B cell (primary cell): ENCODE data around the gene SOCS4. TPM values are rescaled to one million over a fixed set of nuclear protein-coding genes. Genes with fewer than 3 reads are reported as not detected.
"Not testable (repeated sequence)": the region's sequence is repeated elsewhere in the genome, so short reads cannot be mapped to it uniquely, and the experiment has no call there.

Experiments
- ATAC-seq: fragments of 200-7000 bp; cut with Tn5 transposase; one replicate; pipeline ENCODE4 v1.10.0; 2021; ENCODE audit warnings: low read depth, mild to moderate bottlenecking, moderate number of reproducible peaks, moderate library complexity
- CTCF ChIA-PET: fragments of 350-600 bp; sonication (Branson Sonifier 250); formaldehyde crosslinking; loops from one replicate; lab custom pipeline; 2021; ENCODE audit warnings: antibody characterized with exemption, inconsistent platforms; lab: Charles Lee
- POLR2A ChIA-PET: fragments of 350-600 bp; sonication (Branson Sonifier 250); formaldehyde crosslinking; loops from one replicate; lab custom pipeline; 2021; ENCODE audit warnings: antibody characterized with exemption; lab: Charles Lee
- DNase-seq: peaks from one replicate; pipeline ENCODE4 v3.0.0; 2013
- H2AFZ ChIP-seq: 2 replicates; pipeline ENCODE4 v1.6.1; 2012; ENCODE audit warnings: mild to moderate bottlenecking, low read depth, low read length; ENCODE audit not compliant: insufficient read depth, poor library complexity, severe bottlenecking
- H3K27ac ChIP-seq, 2 donors: 1 replicate in 1 of 2; 2 replicates in 1 of 2; pipeline ENCODE4 v1.5.1; 2012 to 2013; ENCODE audit warnings: low read length in 2 of 2, mild to moderate bottlenecking in 2 of 2, moderate library complexity in 1 of 2
- H3K27me3 ChIP-seq, 4 experiments: fragments of 200-600 bp in 1 of 4; sonication (generic) in 1 of 4; replicated peaks in 1 of 4; 1 replicate in 2 of 4; 2 replicates in 2 of 4; pipeline versions ENCODE4 v1.6.1 to v1.7.0; 2013 to 2016; ENCODE audit warnings: low read length in 3 of 4, mild to moderate bottlenecking in 2 of 4, mixed read lengths in 1 of 4, moderate library complexity in 1 of 4; ENCODE audit not compliant: insufficient read depth in 4 of 4, control insufficient read depth in 3 of 4; ENCODE audit errors: control extremely low read depth in 1 of 4
- H3K36me3 ChIP-seq, 2 experiments: replicated peaks in 1 of 2; 1 replicate in 1 of 2; 2 replicates in 1 of 2; pipeline versions ENCODE4 v1.6.1 to v1.7.1; 2013; ENCODE audit warnings: low read length in 1 of 2; ENCODE audit not compliant: insufficient read depth in 2 of 2, control insufficient read depth in 1 of 2; ENCODE audit errors: control extremely low read depth in 1 of 2, extremely low read depth in 1 of 2
- H3K4me1 ChIP-seq, 2 donors: fragments of 200-600 bp in 1 of 2; sonication (generic) in 1 of 2; 1 replicate in 1 of 2; 2 replicates in 1 of 2; pipeline versions ENCODE4 v1.5.1 to v1.6.1; 2013 to 2017; ENCODE audit warnings: low read length in 2 of 2; ENCODE audit not compliant: control insufficient read depth in 2 of 2, insufficient read depth in 2 of 2
- H3K4me2 ChIP-seq: replicated peaks from 2 replicates; pipeline ENCODE3; 2012; ENCODE audit warnings: mild to moderate bottlenecking, low read depth, low read length; ENCODE audit not compliant: poor library complexity, severe bottlenecking
- H3K4me3 ChIP-seq, 5 experiments: fragments of 200-600 bp in 1 of 5; sonication (generic) in 1 of 5; 1 replicate in 3 of 5; 2 replicates in 2 of 5; pipeline versions ENCODE4 v1.5.1 to v1.7.0; 2011 to 2016; ENCODE audit warnings: low read length in 4 of 5, mild to moderate bottlenecking in 4 of 5, low read depth in 2 of 5, control low read depth in 1 of 5, moderate library complexity in 1 of 5; ENCODE audit not compliant: insufficient read depth in 1 of 5; ENCODE audit errors: control extremely low read depth in 1 of 5, extremely low read depth in 1 of 5
- H3K79me2 ChIP-seq: fragments of 200-600 bp; sonication (generic); one replicate; pipeline ENCODE4 v1.6.0; 2016; ENCODE audit warnings: low read length; ENCODE audit not compliant: control insufficient read depth, insufficient read depth
- H3K9ac ChIP-seq: fragments of 200-600 bp; sonication (generic); 2 replicates; pipeline ENCODE4 v1.6.1; 2017; ENCODE audit warnings: mild to moderate bottlenecking, low read length, moderate library complexity
- H3K9me3 ChIP-seq, 3 donors: one replicate each; pipeline versions ENCODE4 v1.6.1 to v1.7.1; 2013; ENCODE audit warnings: low read length in 2 of 3; ENCODE audit not compliant: control insufficient read depth in 2 of 3, insufficient read depth in 1 of 3; ENCODE audit errors: control extremely low read depth in 1 of 3
- H4K20me1 ChIP-seq: 2 replicates; pipeline ENCODE4 v1.6.0; 2012; ENCODE audit warnings: mild to moderate bottlenecking, low read length; ENCODE audit not compliant: insufficient read depth, control insufficient read depth, poor library complexity, severe bottlenecking
- H3K27ac Mint-ChIP-seq: one replicate; pipeline ENCODE4 v1.8.0; 2021; ENCODE audit warnings: mixed read lengths
- H3K27me3 Mint-ChIP-seq: one replicate; pipeline ENCODE4 v1.8.0; 2021; ENCODE audit warnings: mixed read lengths
- H3K4me1 Mint-ChIP-seq: one replicate; pipeline ENCODE4 v1.8.0; 2021; ENCODE audit warnings: mixed read lengths
- H3K4me3 Mint-ChIP-seq: one replicate; pipeline ENCODE4 v1.8.0; 2021; ENCODE audit warnings: mixed read lengths
- H3K9me3 Mint-ChIP-seq: one replicate; pipeline ENCODE4 v1.8.0; 2022; ENCODE audit warnings: mixed read lengths; ENCODE audit not compliant: insufficient read depth
- EZH2 ChIP-seq: IDR thresholded peaks from 2 replicates; pipeline ENCODE4 v1.6.1; 2012; ENCODE audit warnings: borderline replicate concordance, low read depth, mild to moderate bottlenecking, moderate library complexity, low read length; ENCODE audit not compliant: insufficient read depth, poor library complexity, severe bottlenecking
- WGBS: methylation state at CpG from one replicate; pipeline ENCODE4 v1.1.5; 2013; ENCODE audit warnings: missing lambda C conversion rate; ENCODE audit not compliant: insufficient coverage; 5-methylcytosine and 5-hydroxymethylcytosine counted together
- intact Hi-C: fragments of 100-400 bp; cut with micrococcal nuclease; formaldehyde crosslinking; loops from one replicate; pipeline ENCODE4 v1.10.0; 2022
- polyA plus RNA-seq: library from polyadenylated mRNA; depleted of rRNA; stranded (reverse); fragments of >200 nt; gene quantifications from 2 replicates; pipeline ENCODE4 v1.2.3, GENCODE V29; 2012
- total RNA-seq, 2 donors: library from RNA; stranded (reverse); fragments of 120-200 nt in 1 of 2; gene quantifications; 1 replicate in 1 of 2; 2 replicates in 1 of 2; pipeline versions ENCODE4 v1.2.3 to v1.2.4, GENCODE V29; 2013 to 2022
- TF ChIP-seq, protein P1 (sequence below): fragments of 200-600 bp; IDR thresholded peaks from one replicate; pipeline ENCODE4 v1.8.0; 2022; ENCODE audit warnings: antibody characterized with exemption, mild to moderate bottlenecking

SOCS4 gene
- total and polyA plus RNA-seq, 2 donors (not counting 1 experiment from before 2014, with no cell fraction given), result 4.7 to 26.3 TPM

DNA sequence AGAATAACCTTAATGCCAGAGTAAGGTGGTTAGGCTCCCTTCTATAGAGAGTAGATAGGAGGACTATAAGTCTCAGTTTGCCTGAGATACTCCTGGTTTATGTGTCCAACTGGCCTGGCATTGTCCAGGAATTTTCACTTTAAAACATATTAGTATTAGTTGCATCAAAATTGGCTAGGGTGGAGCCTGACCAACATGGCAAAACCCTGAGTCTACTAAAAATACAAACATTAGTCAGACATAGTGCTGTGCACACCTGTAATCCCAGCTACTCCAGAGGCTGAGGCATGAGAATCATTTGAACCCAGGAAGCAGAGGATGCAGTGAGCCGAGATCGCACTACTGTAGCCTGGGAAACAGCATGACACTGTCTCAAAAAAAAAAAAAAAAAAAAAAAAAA lies 12.0 kb upstream of the SOCS4 start:
- H3K27ac ChIP-seq, result no peak overlapping the region
- ATAC-seq (no peak), DNase-seq (no peak)
- no peaks in the 10 kb centered on the region for H3K9me3 Mint-ChIP-seq
- no peak overlapping the region for H3K4me3 ChIP-seq
- TF ChIP-seq, protein P1, sequence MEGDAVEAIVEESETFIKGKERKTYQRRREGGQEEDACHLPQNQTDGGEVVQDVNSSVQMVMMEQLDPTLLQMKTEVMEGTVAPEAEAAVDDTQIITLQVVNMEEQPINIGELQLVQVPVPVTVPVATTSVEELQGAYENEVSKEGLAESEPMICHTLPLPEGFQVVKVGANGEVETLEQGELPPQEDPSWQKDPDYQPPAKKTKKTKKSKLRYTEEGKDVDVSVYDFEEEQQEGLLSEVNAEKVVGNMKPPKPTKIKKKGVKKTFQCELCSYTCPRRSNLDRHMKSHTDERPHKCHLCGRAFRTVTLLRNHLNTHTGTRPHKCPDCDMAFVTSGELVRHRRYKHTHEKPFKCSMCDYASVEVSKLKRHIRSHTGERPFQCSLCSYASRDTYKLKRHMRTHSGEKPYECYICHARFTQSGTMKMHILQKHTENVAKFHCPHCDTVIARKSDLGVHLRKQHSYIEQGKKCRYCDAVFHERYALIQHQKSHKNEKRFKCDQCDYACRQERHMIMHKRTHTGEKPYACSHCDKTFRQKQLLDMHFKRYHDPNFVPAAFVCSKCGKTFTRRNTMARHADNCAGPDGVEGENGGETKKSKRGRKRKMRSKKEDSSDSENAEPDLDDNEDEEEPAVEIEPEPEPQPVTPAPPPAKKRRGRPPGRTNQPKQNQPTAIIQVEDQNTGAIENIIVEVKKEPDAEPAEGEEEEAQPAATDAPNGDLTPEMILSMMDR, result no peak
- TF ChIP-seq EZH2, result no peak
- H2AFZ ChIP-seq, result no peak overlapping the region
- no peak overlapping the region for H3K4me3 Mint-ChIP-seq
- H4K20me1 ChIP-seq, result no peaks in the 10 kb centered on the region
- H3K36me3 ChIP-seq, result no peaks in the 10 kb centered on the region
- H3K27ac Mint-ChIP-seq, result no peak overlapping the region
- H3K4me2 ChIP-seq, result no peak overlapping the region
- POLR2A ChIA-PET, result no interaction called here
- no peaks in the 10 kb centered on the region for H3K9me3 ChIP-seq
- no peaks in the 10 kb centered on the region for H3K4me1 ChIP-seq
- no peaks in the 10 kb centered on the region for H3K27me3 Mint-ChIP-seq
- CTCF ChIA-PET, result interaction anchor here (1.0 kb wide), 1 partner anchor 12 kb away, joined by 3 read pairs; the partner anchor contains the start of genes SOCS4 and WDHD1
- no peak overlapping the region for H3K9ac ChIP-seq
- intact Hi-C loops, result no loop called here
- peaks cover 3% of the 10 kb centered on the region for H3K4me1 Mint-ChIP-seq
- H3K79me2 ChIP-seq, result peaks cover 3% of the 10 kb centered on the region
- no peaks in the 10 kb centered on the region for H3K27me3 ChIP-seq
- WGBS, result no CpG with 5 or more reads among the region's 2 CpGs

DNA sequence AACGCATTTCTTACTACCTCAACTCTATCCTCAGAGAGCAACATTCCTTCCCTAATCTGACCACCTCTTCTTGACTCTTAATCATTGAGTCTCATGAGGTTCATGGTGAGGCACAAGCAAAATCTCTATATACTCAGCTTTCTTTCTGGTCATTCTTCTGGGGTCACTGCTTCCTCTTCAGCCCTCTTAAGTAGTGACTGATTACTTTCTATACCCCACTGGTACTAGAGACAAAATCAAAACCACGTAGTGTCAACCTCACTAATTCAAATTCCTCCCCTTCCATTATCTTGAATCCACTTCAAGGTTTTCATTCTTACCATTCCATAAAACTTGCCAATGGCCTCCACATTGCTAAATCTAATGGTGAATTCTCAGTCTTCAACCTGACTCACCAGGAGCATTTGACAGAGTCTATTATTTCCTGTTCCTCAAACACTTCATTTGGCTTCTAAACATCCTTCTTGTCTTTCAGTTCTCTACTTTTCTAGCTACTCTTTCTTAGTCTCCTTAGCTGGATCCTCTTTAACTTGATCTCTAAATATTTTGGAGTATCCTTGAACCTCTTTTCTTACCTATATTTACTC lies 7.0 kb upstream of the SOCS4 start:
- H3K27ac Mint-ChIP-seq, result no peak overlapping the region
- ChIA-PET POLR2A (no interaction called here), CTCF (no interaction called here)
- Histone ChIP-seq H3K36me3 (no peaks in the 10 kb centered on the region), H3K4me1 (no peaks in the 10 kb centered on the region), H3K4me3 (no peak overlapping the region), H3K27me3 (no peaks in the 10 kb centered on the region), H4K20me1 (no peaks in the 10 kb centered on the region), H2AFZ (no peak overlapping the region), H3K9ac (no peak overlapping the region), H3K27ac (peak overlapping the region; percentile 3 to 10), H3K79me2 (peaks cover 3% of the 10 kb centered on the region), H3K9me3 (no peaks in the 10 kb centered on the region), H3K4me2 (no peak overlapping the region)
- ATAC-seq (no peak), DNase-seq (no peak)
- 100% methylated on average over 2 of the region's 2 CpGs for WGBS
- no peaks in the 10 kb centered on the region for H3K27me3 Mint-ChIP-seq
- peaks cover 7% of the 10 kb centered on the region for H3K4me1 Mint-ChIP-seq
- H3K4me3 Mint-ChIP-seq, result no peak overlapping the region
- TF ChIP-seq, protein P1, result no peak
- no peak for TF ChIP-seq EZH2
- H3K9me3 Mint-ChIP-seq, result no peaks in the 10 kb centered on the region
- intact Hi-C loops, result no loop called here

DNA sequence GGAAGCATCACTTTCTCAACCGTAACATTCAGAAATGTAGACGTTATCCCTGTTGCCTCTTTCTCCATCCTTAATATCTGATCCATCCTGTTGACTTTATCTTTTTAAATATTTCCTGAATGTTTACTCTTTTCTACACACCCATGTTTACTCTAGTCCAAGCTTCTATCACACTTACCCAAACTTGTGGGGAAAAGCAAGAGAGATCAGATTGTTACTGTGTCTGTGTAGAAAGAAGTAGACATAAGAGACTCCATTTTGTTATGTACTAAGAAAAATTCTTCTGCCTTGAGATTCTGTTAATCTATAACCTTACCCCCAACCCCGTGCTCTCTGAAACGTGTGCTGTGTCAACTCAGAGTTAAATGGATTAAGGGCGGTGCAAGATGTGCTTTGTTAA lies 2.7 kb upstream of the SOCS4 start:
- DNase-seq, H2AFZ ChIP-seq, H3K4me3 Mint-ChIP-seq, POLR2A ChIA-PET, H3K9ac ChIP-seq, H4K20me1 ChIP-seq, H3K27ac ChIP-seq, H3K4me2 ChIP-seq, H3K9me3 ChIP-seq, H3K27me3 Mint-ChIP-seq, ATAC-seq, H3K27ac Mint-ChIP-seq, H3K27me3 ChIP-seq, H3K4me3 ChIP-seq, CTCF ChIA-PET, intact Hi-C loops, H3K36me3 ChIP-seq, H3K9me3 Mint-ChIP-seq: not testable (repeated sequence)
- peaks cover 39% of the 10 kb centered on the region for H3K4me1 Mint-ChIP-seq
- Histone ChIP-seq H3K4me1 (peaks cover 18 to 23% of the 10 kb centered on the region in 2 donors), H3K79me2 (peaks cover 41% of the 10 kb centered on the region)
- 100% methylated on average over 2 of the region's 5 CpGs for WGBS
